ENCODE data around the gene PCLO.
A peak's percentile ranks its signal among the peaks of the same experiment; 100 is the strongest.
"Not testable (repeated sequence)": the region's sequence is repeated elsewhere in the genome, so short reads cannot be mapped to it uniquely, and the experiment has no call there.

PCLO gene

GRCh38 chr7:82723411-82723810 is 439.3 kb downstream of the PCLO start:
- no peak for DNase-seq

- DNase-seq = no peak
Observed at GRCh38 chr7:82722946-82723345, 439.7 kb downstream of the PCLO start.

- no peak for DNase-seq
Observed at GRCh38 chr7:82715344-82715743, 447.3 kb downstream of the PCLO start.

GRCh38 chr7:82714883-82715282 is 447.8 kb downstream of the PCLO start:
- no peak for DNase-seq

GRCh38 chr7:82713506-82713905 is 449.2 kb downstream of the PCLO start:
- DNase-seq = no peak

- not testable (repeated sequence) for DNase-seq
Observed at GRCh38 chr7:82706344-82706743, 456.3 kb downstream of the PCLO start.

- peak; percentile 6 for DNase-seq
Observed at GRCh38 chr7:82705517-82706260, 457.0 kb downstream of the PCLO start.

- DNase-seq = no peak
Observed at GRCh38 chr7:82704121-82704520, 458.6 kb downstream of the PCLO start.

Measured in hematopoietic multipotent progenitor cell treated with erythropoietin and hydrocortisone succinate and interleukin-3 and kit ligand, for 6 days (in vitro differentiated cells).